Activated CD4-positive, alpha-beta T cell treated with anti-CD3 and anti-CD28 coated beads for 1 hour (primary cell): Measurements from ENCODE around the gene COL28A1.
"Not testable (repeated sequence)": the region's sequence is repeated elsewhere in the genome, so short reads cannot be mapped to it uniquely, and the experiment has no call there.

Experiments used
- DNase-seq: peaks from one replicate; pipeline ENCODE4 v3.0.0-alpha.2; 2020

Gene COL28A1

DNA sequence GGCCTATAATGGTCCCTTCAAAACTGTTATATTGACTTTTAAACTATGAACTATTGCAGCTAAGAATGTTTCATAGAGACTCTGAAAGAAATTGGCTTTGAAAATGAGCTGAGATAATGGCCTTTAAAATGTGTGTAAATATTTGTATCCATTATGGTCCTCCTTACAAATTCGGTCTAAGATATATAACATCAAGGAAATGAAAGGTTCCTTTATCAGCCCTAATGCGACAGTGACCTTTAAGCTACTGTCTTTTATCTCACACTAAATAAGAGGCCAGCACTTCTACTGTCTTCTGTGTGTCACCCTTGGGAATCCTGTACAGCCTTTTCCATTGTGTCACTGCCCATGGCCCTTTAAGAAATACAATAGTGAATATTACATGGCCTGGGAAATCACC is 19.5 kb downstream of the COL28A1 start:
- DNase-seq = no peak

DNA sequence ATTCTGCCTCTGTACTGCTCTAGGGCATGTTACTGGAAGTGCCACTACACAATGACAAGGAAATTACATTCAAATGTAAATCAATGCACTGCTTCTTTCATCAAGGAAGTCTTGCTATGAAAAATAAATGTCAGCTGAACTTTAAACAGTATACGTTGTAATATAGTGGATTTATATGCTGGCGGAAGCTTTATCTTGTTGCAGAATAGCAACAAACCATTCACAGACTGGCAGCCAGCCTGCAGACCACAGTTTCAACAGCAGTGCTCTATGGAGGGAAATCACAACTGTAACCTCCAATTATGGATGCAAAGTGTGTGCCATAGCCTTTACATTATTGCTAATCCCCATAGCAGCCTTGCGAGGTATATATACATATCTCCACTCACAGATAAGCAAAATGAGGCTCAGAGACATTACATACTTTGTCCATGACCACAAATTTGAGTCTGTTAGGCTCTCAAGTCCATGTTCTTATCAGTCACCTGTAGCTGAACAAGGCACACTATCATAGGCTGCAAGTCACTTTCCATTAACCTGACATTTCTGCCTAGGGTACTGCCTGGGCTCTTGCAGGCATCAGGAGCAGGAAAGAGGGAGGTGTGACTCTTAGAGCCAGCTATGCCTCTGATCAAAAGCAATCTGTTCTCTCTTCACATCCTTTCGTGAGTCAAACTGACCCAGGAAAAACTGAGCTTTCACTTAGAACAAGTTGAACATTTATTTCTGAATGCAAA is 22.6 kb downstream of the COL28A1 start:
- DNase-seq = no peak

DNA sequence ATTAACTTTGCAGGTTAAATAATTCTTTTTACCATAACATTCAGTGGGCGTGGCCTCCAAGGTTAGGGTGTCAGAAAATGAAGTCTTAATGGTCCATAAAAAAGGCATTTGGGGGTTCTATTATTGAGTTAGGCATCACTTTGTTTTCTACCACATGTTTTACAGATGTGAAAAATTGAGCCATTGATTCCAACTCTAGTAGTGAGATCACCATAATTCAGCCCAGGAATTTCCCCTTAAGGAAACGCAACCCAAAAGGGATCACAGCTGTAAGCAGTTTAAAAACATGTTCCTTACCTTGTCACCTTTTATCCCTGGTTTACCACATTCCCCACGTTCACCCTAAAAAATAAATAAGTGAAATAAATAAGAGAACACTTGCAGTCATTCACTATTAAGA is 24.9 kb downstream of the COL28A1 start:
- DNase-seq = no peak

DNA sequence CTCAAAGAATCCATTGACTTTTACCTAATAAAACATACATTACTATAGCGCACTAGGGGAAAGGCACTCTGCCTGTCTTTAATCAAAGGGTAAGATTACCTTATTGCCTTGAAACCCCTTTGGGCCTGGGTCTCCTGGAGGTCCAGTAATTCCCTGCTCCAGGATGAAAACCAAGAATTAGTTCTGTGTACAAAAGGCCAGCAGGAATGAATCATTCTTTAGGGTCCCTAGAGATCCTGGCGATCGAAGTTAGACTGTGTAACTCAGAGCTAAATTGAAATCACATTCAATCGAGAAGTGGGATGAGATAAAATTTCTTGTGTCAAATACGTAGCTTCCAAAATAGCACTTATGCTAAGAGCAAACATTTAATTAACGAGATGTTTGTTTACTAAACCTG is 29.8 kb downstream of the COL28A1 start:
- DNase-seq = no peak

DNA sequence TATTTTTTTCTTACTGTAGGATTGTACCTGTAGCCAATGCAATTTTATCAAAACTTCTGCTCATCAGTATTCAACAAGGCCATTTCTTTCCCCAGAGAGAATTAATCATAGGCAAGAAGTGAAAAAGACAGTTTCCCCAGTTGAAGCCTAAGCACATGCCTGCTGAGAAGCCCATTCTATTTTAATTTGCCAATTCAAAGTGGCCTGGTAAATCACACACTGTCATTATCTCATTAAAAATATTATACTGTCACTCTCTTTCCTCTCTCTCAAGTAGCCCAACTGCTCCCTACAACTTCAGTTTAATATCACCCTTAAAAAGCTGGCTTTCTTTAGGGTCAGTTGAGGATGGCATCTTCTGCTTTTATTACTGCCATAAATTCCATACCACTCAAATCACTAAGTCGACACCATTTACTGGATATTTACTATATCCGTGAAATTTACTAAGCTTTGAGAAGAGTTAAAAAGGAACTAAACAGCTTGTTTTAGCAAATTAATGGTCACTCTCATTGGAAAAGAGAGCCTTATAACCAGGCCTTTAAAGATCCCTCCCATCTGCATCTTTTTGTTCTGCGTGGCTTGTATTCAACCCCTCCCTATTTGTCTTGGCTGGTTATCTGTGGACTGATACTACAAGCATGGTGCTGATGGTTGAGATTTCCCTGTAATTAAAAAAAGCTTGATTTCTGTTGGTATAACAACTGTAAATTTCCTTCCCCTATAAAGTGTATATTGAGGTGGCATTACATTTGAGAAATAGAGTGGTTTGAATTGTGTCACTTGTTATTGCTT is 30.6 kb downstream of the COL28A1 start:
- no peak for DNase-seq

DNA sequence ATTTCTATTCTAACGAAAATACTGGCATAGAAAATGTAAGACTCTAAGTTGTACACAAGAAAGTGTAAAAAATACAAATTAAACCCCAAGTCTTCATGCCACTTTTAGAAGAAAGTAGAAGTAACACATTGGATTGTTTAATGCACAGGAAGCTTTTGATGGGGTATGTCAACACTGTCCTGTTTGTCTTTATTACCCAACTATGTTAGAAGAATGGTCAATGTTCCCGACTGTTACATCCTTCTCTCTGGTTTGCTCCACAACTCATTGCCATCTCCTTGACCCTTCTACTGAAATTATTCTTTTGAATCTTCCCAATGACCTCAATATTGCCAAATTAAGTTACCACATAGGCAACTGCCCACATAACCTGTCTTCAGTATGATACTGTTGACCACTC is 35.8 kb downstream of the COL28A1 start:
- no peak for DNase-seq

DNA sequence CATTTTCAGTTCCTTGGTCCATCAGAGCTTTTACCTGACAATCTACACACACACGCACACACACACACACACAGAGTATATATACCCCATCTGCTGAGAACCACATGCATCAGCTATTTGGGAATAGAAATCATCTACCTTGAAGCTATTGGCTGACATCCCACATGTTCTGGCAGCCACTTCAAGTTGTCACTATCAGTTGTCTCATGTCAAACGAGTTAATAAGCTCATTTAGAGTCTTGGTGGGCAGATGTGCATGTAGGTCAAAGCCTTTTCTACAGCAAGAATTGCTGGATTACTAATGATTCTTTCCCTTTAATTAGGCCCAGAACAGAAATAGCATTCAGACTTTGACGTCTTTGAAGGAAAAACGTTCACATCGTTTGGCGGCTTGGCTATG is 36.8 kb downstream of the COL28A1 start:
- DNase-seq = no peak

DNA sequence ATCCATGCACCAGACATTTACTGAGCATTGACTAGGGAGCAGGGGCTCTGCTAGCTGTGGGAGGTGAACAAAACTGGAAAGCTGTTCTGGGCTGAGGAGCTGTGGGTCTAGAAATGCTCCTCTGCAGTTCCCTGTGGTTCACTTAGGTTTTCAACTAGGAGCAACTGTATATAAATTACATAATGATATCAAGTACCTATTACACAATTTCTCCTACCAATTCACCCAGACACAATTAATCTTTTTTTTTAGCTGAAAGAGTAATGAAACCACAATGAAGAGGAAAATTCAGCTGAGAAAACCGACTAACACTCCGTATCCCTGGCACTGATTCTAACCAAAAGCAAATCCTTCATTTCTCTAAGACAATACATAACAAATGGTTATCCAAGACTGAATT is 39.4 kb downstream of the COL28A1 start:
- no peak for DNase-seq

DNA sequence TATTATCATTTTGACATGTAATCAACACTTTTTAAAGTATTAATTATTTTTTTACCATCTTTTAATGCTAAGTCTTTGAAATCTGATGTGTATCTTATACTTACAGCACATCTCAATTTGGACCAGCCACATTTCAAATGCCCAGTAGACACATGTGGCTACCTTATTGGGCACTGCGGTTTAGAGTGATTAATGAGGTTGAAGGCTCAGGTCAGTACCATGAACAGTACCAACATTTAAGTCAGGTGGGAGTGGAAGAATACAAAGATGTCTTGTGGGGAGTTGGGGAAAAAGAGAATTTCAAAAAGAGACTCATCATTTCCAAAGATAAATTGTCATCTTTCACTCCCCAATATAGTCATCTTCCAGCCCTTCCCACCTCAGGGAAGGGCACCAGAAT is 40.5 kb downstream of the COL28A1 start:
- DNase-seq = no peak

DNA sequence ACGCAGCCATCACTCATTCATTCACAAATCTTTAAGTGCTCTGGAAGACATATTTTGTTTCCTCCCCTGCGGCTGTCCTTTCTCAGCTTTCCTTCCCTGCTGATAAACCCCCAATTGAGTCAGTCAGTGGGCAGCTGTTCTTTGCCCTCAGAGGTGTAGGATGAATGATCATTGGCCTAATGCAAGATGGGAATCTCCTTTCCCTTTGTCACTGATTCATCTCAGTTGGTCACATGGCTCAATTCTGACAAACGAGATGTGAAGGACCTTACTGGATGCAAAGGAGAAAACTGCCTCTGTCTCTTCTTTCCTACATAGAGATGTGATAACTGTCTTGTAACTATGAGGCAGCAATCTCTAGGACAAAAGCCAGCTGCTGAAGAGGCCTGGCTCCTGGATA is 44.6 kb downstream of the COL28A1 start:
- DNase-seq = no peak

DNA sequence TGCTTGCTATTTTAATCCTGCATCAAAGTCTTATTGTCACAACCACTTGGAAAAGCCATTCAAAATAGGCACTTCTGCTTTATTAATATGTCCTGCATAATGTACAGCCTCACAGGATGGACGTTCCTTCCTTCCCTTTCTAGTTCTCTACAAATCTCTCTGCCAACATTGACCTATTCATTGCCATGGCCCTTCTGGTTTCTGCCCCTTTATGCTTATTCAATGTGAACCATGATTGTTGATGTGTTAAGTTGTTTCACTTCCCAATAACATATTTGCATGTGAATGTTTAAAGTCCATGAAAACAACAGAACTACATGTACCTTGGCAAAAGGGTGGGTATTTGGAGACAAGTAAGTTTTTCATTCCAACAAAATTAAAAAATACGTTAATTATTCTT is 45.7 kb downstream of the COL28A1 start:
- DNase-seq = no peak

DNA sequence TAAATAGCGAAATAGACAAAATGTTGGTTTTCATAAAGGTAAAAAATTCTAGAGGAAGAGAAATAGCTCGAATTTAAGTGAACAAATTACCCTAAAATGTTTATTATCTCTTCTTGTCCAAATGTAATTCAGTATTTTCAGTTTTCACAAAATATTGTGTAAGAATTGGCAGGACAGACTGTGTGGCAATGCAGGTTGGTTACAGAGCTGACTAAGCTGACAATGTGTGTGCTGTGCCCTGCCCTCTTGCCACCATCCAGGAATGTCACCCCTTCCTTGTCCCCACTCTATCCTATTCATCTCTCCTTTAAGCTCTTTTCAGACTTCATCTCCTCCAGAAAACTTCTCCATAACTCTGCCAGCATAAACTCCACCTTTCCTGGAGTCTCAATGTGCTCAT is 46.1 kb downstream of the COL28A1 start:
- no peak for DNase-seq

DNA sequence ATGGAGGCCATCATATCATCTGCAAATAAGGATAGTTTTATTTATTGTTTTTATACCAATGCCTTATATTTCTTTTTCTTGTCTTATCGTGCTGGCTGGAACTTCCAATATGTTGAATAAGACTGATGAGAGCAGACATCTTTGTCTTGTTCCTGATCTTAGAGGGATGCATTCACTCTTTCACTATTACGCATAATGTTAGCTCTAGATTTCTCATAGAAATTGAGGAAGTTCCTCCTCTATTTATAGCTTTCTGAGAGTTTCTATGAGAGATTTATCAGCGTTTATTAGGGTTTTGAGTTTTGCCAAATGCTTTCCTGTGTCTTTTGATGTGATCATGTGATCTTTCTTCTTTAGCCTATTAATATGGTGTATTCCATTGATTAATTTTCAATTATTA is 49.3 kb downstream of the COL28A1 start:
- DNase-seq = no peak

DNA sequence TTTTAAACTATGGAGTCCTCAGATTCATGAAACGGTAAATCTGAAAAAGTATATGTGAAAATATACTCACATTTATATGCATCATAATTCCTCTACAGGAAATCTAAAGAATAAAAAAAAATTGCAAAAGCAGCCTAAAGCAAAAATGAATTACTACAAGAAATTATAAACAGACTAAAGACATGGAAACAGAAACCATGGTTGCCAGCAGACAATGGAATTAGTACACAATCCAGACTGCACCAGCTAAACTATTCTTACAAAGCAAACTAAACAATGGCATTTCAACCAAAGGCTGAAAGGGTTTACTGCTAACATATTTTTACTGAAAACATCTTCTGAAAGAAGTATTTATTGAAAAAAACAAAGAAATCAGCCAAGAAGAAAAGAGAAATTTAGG is 51.6 kb downstream of the COL28A1 start:
- no peak for DNase-seq

DNA sequence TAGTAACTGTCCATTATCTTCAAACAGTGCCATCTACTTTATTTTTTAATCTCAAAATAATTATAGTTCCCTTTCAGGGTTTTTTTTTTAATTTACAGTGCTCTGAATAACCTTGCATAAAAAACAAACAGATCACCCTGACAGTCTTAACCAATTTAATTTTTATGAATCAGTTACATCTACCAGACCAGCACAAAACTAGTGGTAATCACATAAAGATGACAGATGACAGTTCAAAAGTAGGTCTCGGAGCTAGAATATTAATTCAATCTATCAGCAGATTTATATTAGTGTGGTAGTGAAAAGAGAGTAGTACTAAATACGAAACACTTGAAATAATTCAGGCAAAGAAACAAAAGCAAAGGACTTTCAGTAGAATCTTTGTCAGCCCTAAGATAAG is 53.9 kb downstream of the COL28A1 start:
- DNase-seq = no peak

DNA sequence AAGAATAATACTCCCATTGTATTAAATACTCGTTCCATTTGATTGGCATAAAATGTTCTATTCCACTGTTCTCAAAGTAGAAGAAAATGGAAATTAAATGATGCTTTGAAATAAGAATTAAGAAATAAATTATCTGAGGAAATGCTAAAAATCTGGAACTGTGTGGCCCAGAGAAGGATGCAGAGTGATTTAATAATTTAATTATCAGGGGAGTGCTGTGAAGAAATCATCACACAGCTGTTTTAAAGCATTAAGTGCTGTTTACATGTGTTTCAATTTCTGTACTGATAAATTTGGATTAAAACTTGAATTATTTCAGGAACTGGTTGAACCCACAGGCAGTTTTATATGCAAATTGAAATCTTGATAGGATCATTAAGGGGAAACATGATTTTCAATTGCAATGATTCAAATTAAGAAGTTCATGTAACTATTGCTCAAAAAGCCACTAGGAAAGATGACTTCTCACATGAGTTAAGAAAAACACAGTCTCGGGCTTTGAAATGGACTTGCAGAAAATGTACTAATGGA is 56.3 kb downstream of the COL28A1 start:
- DNase-seq = no peak

DNA sequence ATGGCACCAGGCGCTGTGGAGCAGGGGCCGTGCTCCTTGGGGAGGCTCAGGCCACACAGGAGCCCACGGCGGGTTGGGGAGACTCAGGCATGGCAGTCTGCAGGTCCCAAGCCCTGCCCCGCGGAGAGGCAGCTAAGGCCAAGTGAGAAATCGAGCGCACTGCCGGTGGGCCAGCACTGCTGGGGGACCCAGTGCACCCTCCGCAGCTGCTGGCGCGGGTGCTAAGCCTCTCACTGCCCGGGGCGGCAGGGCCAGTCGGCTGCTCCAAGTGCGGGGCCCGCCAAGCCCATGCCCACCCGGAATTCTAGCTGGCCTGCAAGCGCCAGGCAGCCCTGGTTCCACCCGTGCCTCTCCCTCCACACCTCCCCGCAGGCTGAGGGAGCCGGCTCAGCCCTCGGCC is 57.1 kb downstream of the COL28A1 start:
- DNase-seq = no peak

DNA sequence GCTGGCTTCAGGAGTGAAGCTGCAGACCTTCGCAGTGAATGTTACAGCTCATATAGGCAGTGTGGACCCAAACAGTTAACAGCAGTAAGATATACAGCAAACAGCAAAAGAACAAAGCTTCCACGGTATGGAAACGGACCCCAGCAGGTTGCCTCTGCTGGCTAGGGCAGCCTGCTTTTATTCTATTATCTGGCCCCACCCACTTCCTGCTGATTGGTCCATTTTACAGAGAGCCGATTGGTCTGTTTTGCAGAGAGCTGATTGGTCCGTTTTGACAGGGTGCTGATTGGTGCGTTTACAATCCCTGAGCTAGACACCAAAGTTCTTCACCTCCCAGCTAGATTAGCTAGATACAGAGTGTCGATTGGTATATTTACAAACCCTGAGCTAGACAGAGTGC is 58.0 kb downstream of the COL28A1 start:
- not testable (repeated sequence) for DNase-seq

DNA sequence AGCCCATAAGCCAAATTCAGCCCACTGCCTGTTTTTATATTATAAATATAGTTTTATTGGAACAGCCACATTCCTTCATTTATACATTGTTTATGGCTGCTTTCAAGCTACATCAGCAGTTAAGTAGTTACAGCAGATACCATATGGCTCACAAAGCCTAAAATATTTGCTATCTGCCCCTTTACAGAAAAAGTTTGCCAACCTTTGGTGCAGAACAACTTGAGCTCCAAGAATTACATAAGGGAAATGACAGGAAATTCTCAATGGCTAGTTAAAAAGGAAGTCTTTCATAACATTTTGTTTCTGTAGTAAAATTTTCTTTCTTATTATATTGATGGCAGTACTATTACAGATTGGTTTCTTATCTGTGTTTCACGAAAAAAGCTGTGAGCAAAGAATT is 59.3 kb downstream of the COL28A1 start:
- DNase-seq = no peak

DNA sequence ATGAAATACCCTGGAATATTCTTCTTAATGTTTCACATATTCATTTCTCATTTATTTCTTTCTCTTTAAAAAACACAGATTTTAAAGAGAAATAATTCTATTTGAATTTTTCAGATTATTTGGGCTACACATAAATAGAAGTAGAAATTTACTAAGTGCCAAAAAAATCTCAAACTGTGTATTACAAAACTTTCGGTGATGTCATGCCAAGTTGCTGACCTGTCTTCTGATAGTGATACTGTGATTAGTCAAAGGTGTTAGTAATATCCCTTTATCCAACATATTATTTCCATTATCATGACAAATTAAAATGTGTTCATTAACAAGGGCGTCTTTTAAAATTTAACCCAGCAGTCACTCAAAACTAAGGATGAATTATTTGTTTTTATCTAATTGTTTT is 60.1 kb downstream of the COL28A1 start:
- DNase-seq = no peak

DNA sequence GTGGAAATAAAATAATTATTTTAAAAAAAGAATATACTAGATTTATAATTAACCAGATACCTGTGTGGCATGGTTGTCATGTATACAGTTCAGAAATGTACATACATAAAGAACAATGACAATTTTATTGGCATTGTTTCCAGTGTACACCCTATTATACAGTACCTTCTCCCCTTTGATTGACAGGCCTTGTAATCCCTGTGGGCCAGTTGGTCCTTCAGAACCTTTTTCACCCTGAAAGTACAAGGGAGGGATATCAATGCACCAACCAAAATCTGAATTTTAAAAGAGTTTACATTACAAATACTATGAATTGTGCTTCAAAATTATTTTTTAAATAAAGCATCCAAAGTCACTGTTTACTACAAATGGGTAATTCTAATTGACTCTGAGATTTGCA is 61.2 kb downstream of the COL28A1 start:
- no peak for DNase-seq

DNA sequence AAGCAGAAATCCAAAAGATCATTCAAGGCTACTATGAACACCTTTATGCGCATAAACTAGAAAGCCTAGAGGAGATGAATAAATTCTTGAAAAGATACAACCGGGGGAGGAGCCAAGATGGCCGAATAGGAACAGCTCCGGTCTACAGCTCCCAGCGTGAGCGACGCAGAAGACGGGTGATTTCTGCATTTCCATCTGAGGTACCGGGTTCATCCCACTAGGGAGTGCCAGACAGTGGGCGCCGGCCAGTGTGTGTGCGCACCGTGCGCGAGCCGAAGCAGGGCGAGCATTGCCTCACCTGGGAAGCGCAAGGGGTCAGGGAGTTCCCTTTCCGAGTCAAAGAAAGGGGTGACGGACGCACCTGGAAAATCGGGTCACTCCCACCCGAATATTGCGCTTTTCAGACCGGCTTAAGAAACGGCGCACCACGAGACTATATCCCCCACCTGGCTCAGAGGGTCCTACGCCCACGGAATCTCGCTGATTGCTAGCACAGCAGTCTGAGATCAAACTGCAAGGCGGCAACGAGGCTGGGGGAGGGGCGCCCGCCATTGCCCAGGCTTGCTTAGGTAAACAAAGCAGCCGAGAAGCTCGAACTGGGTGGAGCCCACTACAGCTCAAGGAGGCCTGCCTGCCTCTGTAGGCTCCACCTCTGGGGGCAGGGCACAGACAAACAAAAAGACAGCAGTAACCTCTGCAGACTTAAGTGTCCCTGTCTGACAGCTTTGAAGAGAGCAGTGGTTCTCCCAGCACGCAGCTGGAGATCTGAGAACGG is 70.5 kb downstream of the COL28A1 start:
- not testable (repeated sequence) for DNase-seq

DNA sequence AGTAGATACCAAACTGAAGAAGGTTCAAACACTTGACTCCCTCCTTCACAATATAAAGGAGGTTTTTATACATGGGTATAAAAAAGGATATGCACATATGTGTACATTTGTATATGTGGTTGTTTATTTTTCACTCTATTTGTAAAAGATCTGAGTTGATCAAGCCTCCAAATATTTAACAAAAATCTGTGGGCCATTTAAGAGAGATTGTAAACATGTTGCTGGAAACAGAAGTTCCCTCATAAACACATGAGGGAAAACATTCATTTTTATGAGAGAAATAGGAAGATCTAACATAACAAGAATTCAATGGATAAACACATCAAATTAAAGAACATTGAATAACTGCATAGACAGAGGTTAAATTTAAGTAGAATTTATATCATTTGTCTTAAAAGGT is 81.7 kb downstream of the COL28A1 start:
- no peak for DNase-seq

DNA sequence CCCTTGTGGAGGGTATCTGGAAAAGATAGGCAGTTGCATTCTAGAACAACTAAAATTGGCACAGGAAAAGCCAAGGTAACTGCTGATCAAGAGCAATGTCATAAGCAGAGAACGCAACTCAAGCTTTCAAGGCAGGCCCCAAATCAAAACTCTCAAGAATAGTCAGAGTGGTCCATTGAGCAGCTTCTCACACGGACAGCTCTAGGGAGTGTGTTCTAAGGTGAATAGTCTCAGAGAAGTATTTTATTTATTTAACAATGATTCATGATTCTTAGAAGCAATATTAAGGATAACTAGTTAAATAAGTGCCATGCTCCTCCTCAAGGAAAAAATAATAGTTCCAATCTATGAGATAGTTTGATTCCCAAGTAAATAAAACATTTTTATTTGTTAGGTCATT is 83.0 kb downstream of the COL28A1 start:
- DNase-seq = no peak
